ENCODE data around the gene CACNA1C.
"Not testable (repeated sequence)": the region's sequence is repeated elsewhere in the genome, so short reads cannot be mapped to it uniquely, and the experiment has no call there.

CACNA1C gene

GRCh38 chr12:2119266-2119665, 66.5 kb downstream of the CACNA1C start:
- no peaks in the 10 kb centered on the region for H3K36me3 Mint-ChIP-seq
- no peaks in the 10 kb centered on the region for H3K27me3 Mint-ChIP-seq
- H3K27ac Mint-ChIP-seq: no peak overlapping the region
- CTCF ChIA-PET: no interaction called here
- no peak overlapping the region for H3K4me3 Mint-ChIP-seq
- no peak for DNase-seq
- H3K9me3 Mint-ChIP-seq: no peaks in the 10 kb centered on the region
- no peaks in the 10 kb centered on the region for H3K4me1 Mint-ChIP-seq

- H3K4me1 Mint-ChIP-seq: no peaks in the 10 kb centered on the region
- H3K9me3 Mint-ChIP-seq: no peaks in the 10 kb centered on the region
- DNase-seq: no peak
- H3K27ac Mint-ChIP-seq: no peak overlapping the region
- CTCF ChIA-PET: interaction anchor here (0.6 to 0.7 kb wide), 2 partner anchors 26 to 1683 kb away, joined by 4 to 5 read pairs; no protein-coding TSS in a partner anchor
- no peaks in the 10 kb centered on the region for H3K36me3 Mint-ChIP-seq
- H3K27me3 Mint-ChIP-seq: no peaks in the 10 kb centered on the region
- H3K4me3 Mint-ChIP-seq: no peak overlapping the region
These were observed 68.4 kb downstream of the CACNA1C start for GRCh38 chr12:2120982-2121758.

GRCh38 chr12:2124466-2125023, 71.8 kb downstream of the CACNA1C start:
- no peak overlapping the region for H3K4me3 Mint-ChIP-seq
- H3K36me3 Mint-ChIP-seq: no peaks in the 10 kb centered on the region
- peaks cover 10% of the 10 kb centered on the region for H3K27me3 Mint-ChIP-seq
- no peak for DNase-seq
- no peak overlapping the region for H3K27ac Mint-ChIP-seq
- CTCF ChIA-PET: no interaction called here
- no peaks in the 10 kb centered on the region for H3K4me1 Mint-ChIP-seq
- H3K9me3 Mint-ChIP-seq: no peaks in the 10 kb centered on the region

GRCh38 chr12:2125651-2126522, 73.1 kb downstream of the CACNA1C start:
- Mint-ChIP-seq H3K9me3 (no peaks in the 10 kb centered on the region), H3K27ac (no peak overlapping the region), H3K27me3 (peaks cover 10% of the 10 kb centered on the region), H3K36me3 (no peaks in the 10 kb centered on the region), H3K4me1 (no peaks in the 10 kb centered on the region), H3K4me3 (no peak overlapping the region)
- CTCF ChIA-PET: no interaction called here
- DNase-seq: no peak

- no peaks in the 10 kb centered on the region for H3K4me1 Mint-ChIP-seq
- H3K27me3 Mint-ChIP-seq: peaks cover 10% of the 10 kb centered on the region
- H3K36me3 Mint-ChIP-seq: no peaks in the 10 kb centered on the region
- H3K4me3 Mint-ChIP-seq: no peak overlapping the region
- H3K27ac Mint-ChIP-seq: no peak overlapping the region
- no peak for DNase-seq
- CTCF ChIA-PET: no interaction called here
- no peaks in the 10 kb centered on the region for H3K9me3 Mint-ChIP-seq
These were observed 74.1 kb downstream of the CACNA1C start for GRCh38 chr12:2126676-2127406.

- H3K36me3 Mint-ChIP-seq: no peaks in the 10 kb centered on the region
- H3K27me3 Mint-ChIP-seq: peaks cover 10% of the 10 kb centered on the region
- no peak overlapping the region for H3K27ac Mint-ChIP-seq
- no peak for DNase-seq
- no peaks in the 10 kb centered on the region for H3K9me3 Mint-ChIP-seq
- H3K4me3 Mint-ChIP-seq: no peak overlapping the region
- no peaks in the 10 kb centered on the region for H3K4me1 Mint-ChIP-seq
- CTCF ChIA-PET: no interaction called here
These were observed 76.3 kb downstream of the CACNA1C start for GRCh38 chr12:2129076-2129475.

GRCh38 chr12:2135661-2136418, 83.1 kb downstream of the CACNA1C start:
- H3K36me3 Mint-ChIP-seq, H3K27ac Mint-ChIP-seq, H3K4me1 Mint-ChIP-seq, H3K27me3 Mint-ChIP-seq, H3K9me3 Mint-ChIP-seq, CTCF ChIA-PET, H3K4me3 Mint-ChIP-seq, DNase-seq: not testable (repeated sequence)

- no peaks in the 10 kb centered on the region for H3K27me3 Mint-ChIP-seq
- no peak for DNase-seq
- no peaks in the 10 kb centered on the region for H3K9me3 Mint-ChIP-seq
- CTCF ChIA-PET: no interaction called here
- no peak overlapping the region for H3K4me3 Mint-ChIP-seq
- H3K4me1 Mint-ChIP-seq: no peaks in the 10 kb centered on the region
- H3K27ac Mint-ChIP-seq: no peak overlapping the region
- no peaks in the 10 kb centered on the region for H3K36me3 Mint-ChIP-seq
These were observed 84.1 kb downstream of the CACNA1C start for GRCh38 chr12:2136901-2137300.

- Mint-ChIP-seq H3K27ac (no peak overlapping the region), H3K9me3 (no peaks in the 10 kb centered on the region), H3K27me3 (no peaks in the 10 kb centered on the region), H3K4me3 (no peak overlapping the region), H3K36me3 (no peaks in the 10 kb centered on the region), H3K4me1 (no peaks in the 10 kb centered on the region)
- DNase-seq: no peak
- CTCF ChIA-PET: no interaction called here
These were observed 84.9 kb downstream of the CACNA1C start for GRCh38 chr12:2137711-2138110.

- no peak for DNase-seq
- Mint-ChIP-seq H3K36me3 (no peaks in the 10 kb centered on the region), H3K4me1 (no peaks in the 10 kb centered on the region), H3K4me3 (no peak overlapping the region), H3K27ac (no peak overlapping the region), H3K27me3 (no peaks in the 10 kb centered on the region), H3K9me3 (no peaks in the 10 kb centered on the region)
- CTCF ChIA-PET: no interaction called here
These were observed 85.5 kb downstream of the CACNA1C start for GRCh38 chr12:2138294-2138693.

- H3K27me3 Mint-ChIP-seq: no peaks in the 10 kb centered on the region
- no peak overlapping the region for H3K27ac Mint-ChIP-seq
- H3K36me3 Mint-ChIP-seq: no peaks in the 10 kb centered on the region
- no peaks in the 10 kb centered on the region for H3K4me1 Mint-ChIP-seq
- H3K4me3 Mint-ChIP-seq: no peak overlapping the region
- no peak for DNase-seq
- H3K9me3 Mint-ChIP-seq: no peaks in the 10 kb centered on the region
- CTCF ChIA-PET: no interaction called here
These were observed 86.1 kb downstream of the CACNA1C start for GRCh38 chr12:2138871-2139308.

- H3K4me3 Mint-ChIP-seq: no peak overlapping the region
- no peaks in the 10 kb centered on the region for H3K4me1 Mint-ChIP-seq
- H3K27me3 Mint-ChIP-seq: no peaks in the 10 kb centered on the region
- no peak overlapping the region for H3K27ac Mint-ChIP-seq
- no peak for DNase-seq
- CTCF ChIA-PET: no interaction called here
- no peaks in the 10 kb centered on the region for H3K36me3 Mint-ChIP-seq
- no peaks in the 10 kb centered on the region for H3K9me3 Mint-ChIP-seq
These were observed 86.9 kb downstream of the CACNA1C start for GRCh38 chr12:2139651-2140050.

- Mint-ChIP-seq H3K27ac (no peak overlapping the region), H3K4me3 (no peak overlapping the region), H3K27me3 (no peaks in the 10 kb centered on the region), H3K4me1 (no peaks in the 10 kb centered on the region), H3K9me3 (no peaks in the 10 kb centered on the region), H3K36me3 (no peaks in the 10 kb centered on the region)
- CTCF ChIA-PET: no interaction called here
- DNase-seq: no peak
These were observed 88.2 kb downstream of the CACNA1C start for GRCh38 chr12:2140858-2141519.
